Cardiac muscle cell (in vitro differentiated cells and primary cell): ENCODE measurements around the gene CNFN. TPM values are rescaled to one million over a fixed set of nuclear protein-coding genes. Genes with fewer than 3 reads are reported as not detected.

Experiments
- DNase-seq, 2 donors: peaks; one replicate each; pipeline versions ENCODE4 v3.0.0 to v3.0.0-alpha.2; 2010 to 2017; ENCODE audit warnings: low read depth in 1 of 2, low spot score in 1 of 2
- H3K27ac ChIP-seq: fragments of 200-600 bp; sonication (generic); 2 replicates; pipeline ENCODE4 v1.5.1; 2016
- H3K27me3 ChIP-seq: fragments of 200-600 bp; sonication (generic); 2 replicates; pipeline ENCODE4 v1.6.0; 2016; ENCODE audit warnings: control low read depth
- H3K36me3 ChIP-seq: fragments of 200-600 bp; sonication (generic); 2 replicates; pipeline ENCODE4 v1.5.1; 2016; ENCODE audit warnings: control low read depth
- H3K4me1 ChIP-seq: fragments of 200-600 bp; sonication (generic); 2 replicates; pipeline ENCODE4 v1.8.1; 2017; ENCODE audit warnings: low read depth, mild to moderate bottlenecking, mixed run types
- H3K4me3 ChIP-seq: fragments of 200-600 bp; sonication (generic); 2 replicates; pipeline ENCODE4 v1.5.1; 2016; ENCODE audit warnings: mild to moderate bottlenecking
- H3K9me3 ChIP-seq: fragments of 200-600 bp; sonication (generic); 2 replicates; pipeline ENCODE4 v1.5.1; 2017; ENCODE audit warnings: low read depth, mild to moderate bottlenecking, control low read depth
- CTCF ChIP-seq: IDR thresholded peaks from 2 replicates; pipeline ENCODE4 v1.5.1; 2012; ENCODE audit warnings: low read depth, mild to moderate bottlenecking, low read length
- polyA plus RNA-seq: library from polyadenylated mRNA; unstranded; fragments of >200 nt; fragmentation: Nextera tagmentation; extraction: Ambion mirVana; gene quantifications from 2 replicates; pipeline ENCODE4 v1.2.1, GENCODE V29; 2016
- total RNA-seq: library from RNA; depleted of rRNA; stranded (reverse); fragments of >200 nt; gene quantifications from 2 replicates; pipeline ENCODE4 v1.2.3, GENCODE V29; 2016

Gene CNFN
- total and polyA plus RNA-seq, 2 experiments from 2014 or later: 0.95 to 7.1 TPM

GRCh38 chr19:42410371-42410770 is 20.3 kb upstream of the CNFN start:
- no peak for DNase-seq
- no peak overlapping the region for H3K4me3 ChIP-seq
- no peaks in the 10 kb centered on the region for H3K36me3 ChIP-seq
- no peak for TF ChIP-seq CTCF
- H3K9me3 ChIP-seq: no peaks in the 10 kb centered on the region
- H3K27me3 ChIP-seq: no peaks in the 10 kb centered on the region
- H3K4me1 ChIP-seq: no peaks in the 10 kb centered on the region
- H3K27ac ChIP-seq: no peak overlapping the region

GRCh38 chr19:42409477-42409876 is 19.4 kb upstream of the CNFN start:
- Histone ChIP-seq H3K27me3 (no peaks in the 10 kb centered on the region), H3K27ac (no peak overlapping the region), H3K36me3 (peaks cover 2% of the 10 kb centered on the region), H3K4me3 (no peak overlapping the region), H3K9me3 (no peaks in the 10 kb centered on the region), H3K4me1 (no peaks in the 10 kb centered on the region)
- DNase-seq: no peak
- TF ChIP-seq CTCF: no peak

GRCh38 chr19:42407816-42408175 is 17.7 kb upstream of the CNFN start:
- no peak for DNase-seq
- H3K27ac ChIP-seq: no peak overlapping the region
- no peaks in the 10 kb centered on the region for H3K4me1 ChIP-seq
- H3K4me3 ChIP-seq: no peak overlapping the region
- no peaks in the 10 kb centered on the region for H3K27me3 ChIP-seq
- H3K9me3 ChIP-seq: no peaks in the 10 kb centered on the region
- peaks cover 2% of the 10 kb centered on the region for H3K36me3 ChIP-seq
- TF ChIP-seq CTCF: no peak

- peaks cover 2% of the 10 kb centered on the region for H3K36me3 ChIP-seq
- no peak overlapping the region for H3K27ac ChIP-seq
- peaks cover 3% of the 10 kb centered on the region for H3K4me1 ChIP-seq
- no peaks in the 10 kb centered on the region for H3K27me3 ChIP-seq
- DNase-seq: no peak
- no peak overlapping the region for H3K4me3 ChIP-seq
- no peaks in the 10 kb centered on the region for H3K9me3 ChIP-seq
- TF ChIP-seq CTCF: no peak
Observed at GRCh38 chr19:42407085-42407815, 17.2 kb upstream of the CNFN start.

- Histone ChIP-seq H3K9me3 (no peaks in the 10 kb centered on the region), H3K36me3 (peaks cover 2% of the 10 kb centered on the region), H3K4me1 (peaks cover 4% of the 10 kb centered on the region), H3K27me3 (no peaks in the 10 kb centered on the region), H3K27ac (no peak overlapping the region), H3K4me3 (no peak overlapping the region)
- DNase-seq: no peak
- no peak for TF ChIP-seq CTCF
Observed at GRCh38 chr19:42406111-42406510, 16.0 kb upstream of the CNFN start.
